Measurements from ENCODE around the gene PPP2R2D. TPM values are rescaled to one million over a fixed set of nuclear protein-coding genes. Genes with fewer than 3 reads are reported as not detected.

PPP2R2D gene
- polyA plus RNA-seq, 1 of the 3 experiments (the other 2 are of a cell fraction): 25.1 TPM

DNA sequence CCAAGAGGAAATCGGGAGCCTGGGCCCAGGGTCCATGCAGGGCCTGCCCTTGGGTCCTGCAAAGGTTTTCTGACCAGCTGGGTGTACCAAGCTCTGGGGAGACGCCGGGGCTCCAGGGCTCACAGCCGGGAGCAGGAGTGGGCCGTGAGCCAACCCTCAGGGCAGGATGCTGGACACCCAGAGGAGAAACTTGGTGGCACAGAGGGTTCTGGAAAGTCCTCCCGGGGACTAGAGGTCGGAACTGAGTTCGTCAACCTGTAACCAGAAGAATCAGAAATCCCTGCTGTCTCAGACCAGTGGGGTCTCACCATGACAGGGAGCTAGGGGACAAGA is 29.2 kb upstream of the PPP2R2D start:
- ChIA-PET CTCF (interaction anchor here (1.1 to 1.6 kb wide), 2 partner anchors 152 to 559 kb away, joined by 3 to 6 read pairs; partner anchors contain the start of gene TCERG1L), POLR2A (no interaction called here)
- WGBS (ENCODE audit: low lambda C conversion rate): 40% methylated on average over 8 of the region's 8 CpGs
- no peak overlapping the region for H3K27ac ChIP-seq (ENCODE audit: low read depth in 2 of 2, low read length in 1 of 2)
- H3K9ac ChIP-seq: no peak overlapping the region
- DNase-seq: no peak
- no peak overlapping the region for H2AFZ ChIP-seq (ENCODE audit: low read depth)
- H3K4me1 ChIP-seq (ENCODE audit: control insufficient read depth in 1 of 2, insufficient read depth in 2 of 2, low read depth in 1 of 2, low read length in 1 of 2): no peaks in the 10 kb centered on the region; a peak in 1 of 4 replicates
- H3K36me3 ChIP-seq (replicated peaks in 1 of 2; ENCODE audit: control insufficient read depth in 1 of 2, insufficient read depth in 2 of 2, low read length in 1 of 2): no peaks in the 10 kb centered on the region
- no peaks in the 10 kb centered on the region for H4K20me1 ChIP-seq (ENCODE audit: insufficient read depth)
- no peak overlapping the region for H3K4me2 ChIP-seq
- no peak overlapping the region for H3K4me3 ChIP-seq (ENCODE audit: low read depth in 2 of 2, low read length in 1 of 2)
- no peaks in the 10 kb centered on the region for H3K9me2 ChIP-seq
- H3F3A ChIP-seq (replicated peaks; ENCODE audit: insufficient read depth): no peaks in the 10 kb centered on the region
- no peaks in the 10 kb centered on the region for H3K9me3 ChIP-seq
- TF ChIP-seq, protein P1, sequence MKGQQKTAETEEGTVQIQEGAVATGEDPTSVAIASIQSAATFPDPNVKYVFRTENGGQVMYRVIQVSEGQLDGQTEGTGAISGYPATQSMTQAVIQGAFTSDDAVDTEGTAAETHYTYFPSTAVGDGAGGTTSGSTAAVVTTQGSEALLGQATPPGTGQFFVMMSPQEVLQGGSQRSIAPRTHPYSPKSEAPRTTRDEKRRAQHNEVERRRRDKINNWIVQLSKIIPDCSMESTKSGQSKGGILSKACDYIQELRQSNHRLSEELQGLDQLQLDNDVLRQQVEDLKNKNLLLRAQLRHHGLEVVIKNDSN (IDR thresholded peaks at IDR 0.05; ENCODE audit: borderline replicate concordance, low read depth): no peak
- TF ChIP-seq, protein P2, sequence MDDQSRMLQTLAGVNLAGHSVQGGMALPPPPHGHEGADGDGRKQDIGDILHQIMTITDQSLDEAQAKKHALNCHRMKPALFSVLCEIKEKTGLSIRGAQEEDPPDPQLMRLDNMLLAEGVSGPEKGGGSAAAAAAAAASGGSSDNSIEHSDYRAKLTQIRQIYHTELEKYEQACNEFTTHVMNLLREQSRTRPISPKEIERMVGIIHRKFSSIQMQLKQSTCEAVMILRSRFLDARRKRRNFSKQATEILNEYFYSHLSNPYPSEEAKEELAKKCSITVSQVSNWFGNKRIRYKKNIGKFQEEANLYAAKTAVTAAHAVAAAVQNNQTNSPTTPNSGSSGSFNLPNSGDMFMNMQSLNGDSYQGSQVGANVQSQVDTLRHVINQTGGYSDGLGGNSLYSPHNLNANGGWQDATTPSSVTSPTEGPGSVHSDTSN (IDR thresholded peaks at IDR 0.05): no peak
- TF ChIP-seq, protein P3, sequence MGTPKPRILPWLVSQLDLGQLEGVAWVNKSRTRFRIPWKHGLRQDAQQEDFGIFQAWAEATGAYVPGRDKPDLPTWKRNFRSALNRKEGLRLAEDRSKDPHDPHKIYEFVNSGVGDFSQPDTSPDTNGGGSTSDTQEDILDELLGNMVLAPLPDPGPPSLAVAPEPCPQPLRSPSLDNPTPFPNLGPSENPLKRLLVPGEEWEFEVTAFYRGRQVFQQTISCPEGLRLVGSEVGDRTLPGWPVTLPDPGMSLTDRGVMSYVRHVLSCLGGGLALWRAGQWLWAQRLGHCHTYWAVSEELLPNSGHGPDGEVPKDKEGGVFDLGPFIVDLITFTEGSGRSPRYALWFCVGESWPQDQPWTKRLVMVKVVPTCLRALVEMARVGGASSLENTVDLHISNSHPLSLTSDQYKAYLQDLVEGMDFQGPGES (IDR thresholded peaks at IDR 0.05; ENCODE audit: low read depth, low read length): no peak
- TF ChIP-seq RCOR1 (IDR thresholded peaks at IDR 0.05; ENCODE audit: low read length) (no peak), SMC3 (IDR thresholded peaks at IDR 0.05; ENCODE audit: low read depth, low read length) (no peak), YY1 (IDR thresholded peaks at IDR 0.05; ENCODE audit: low read depth) (no peak), CHD2 (IDR thresholded peaks at IDR 0.05; ENCODE audit: low read length, partially characterized antibody) (no peak), FOXM1 (IDR thresholded peaks at IDR 0.05; ENCODE audit: low read depth) (no peak)
- TF ChIP-seq, protein P4, sequence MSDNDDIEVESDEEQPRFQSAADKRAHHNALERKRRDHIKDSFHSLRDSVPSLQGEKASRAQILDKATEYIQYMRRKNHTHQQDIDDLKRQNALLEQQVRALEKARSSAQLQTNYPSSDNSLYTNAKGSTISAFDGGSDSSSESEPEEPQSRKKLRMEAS (IDR thresholded peaks at IDR 0.05; ENCODE audit: low read depth): no peak
- no peaks in the 10 kb centered on the region for H3K79me2 ChIP-seq (ENCODE audit: insufficient read depth)
- no peaks in the 10 kb centered on the region for H3K27me3 ChIP-seq (ENCODE audit: insufficient read depth)

DNA sequence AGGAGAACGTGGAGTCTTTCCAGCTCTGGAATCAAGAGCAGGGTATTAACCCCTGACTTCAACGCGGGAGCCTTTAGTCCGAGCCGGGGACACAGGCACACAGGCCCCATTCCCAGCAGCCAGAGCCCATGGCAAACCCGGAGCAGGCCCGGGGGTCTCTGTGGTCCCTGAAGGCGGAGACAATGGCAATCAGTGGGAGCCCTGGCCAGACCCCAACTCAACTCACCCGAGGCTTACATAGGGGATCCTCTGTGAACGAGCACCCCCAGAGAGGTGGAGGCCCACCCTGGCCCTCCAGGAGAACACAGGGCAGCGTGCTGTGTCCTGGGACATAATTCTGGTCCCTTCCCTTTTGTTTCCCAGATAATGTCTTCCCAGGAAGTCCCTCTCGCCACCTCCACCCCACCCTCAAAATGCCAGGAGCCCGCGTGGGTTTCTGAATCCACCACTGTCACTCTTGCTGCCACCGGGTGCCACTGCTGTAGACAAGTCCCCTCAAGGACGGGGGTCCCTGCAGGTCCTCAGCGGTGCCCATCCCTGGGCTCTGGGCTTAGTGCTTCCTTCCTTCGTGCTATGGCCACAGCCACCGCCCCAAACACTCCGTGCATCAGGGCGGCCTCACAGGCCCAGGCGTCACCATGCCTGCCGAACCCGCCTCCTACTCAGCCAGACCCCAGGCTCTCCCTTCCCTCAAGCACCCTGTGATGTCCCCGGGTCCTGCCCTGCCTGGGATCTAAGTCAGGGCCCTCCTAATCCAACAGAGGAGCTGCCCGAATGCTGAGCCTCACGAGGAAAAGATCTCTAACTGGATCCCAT is 28.6 kb upstream of the PPP2R2D start:
- Histone ChIP-seq H3K27ac (ENCODE audit: low read depth in 2 of 2, low read length in 1 of 2) (no peak overlapping the region), H2AFZ (ENCODE audit: low read depth) (no peak overlapping the region), H3K4me1 (ENCODE audit: control insufficient read depth in 1 of 2, insufficient read depth in 2 of 2, low read depth in 1 of 2, low read length in 1 of 2) (no peaks in the 10 kb centered on the region; a peak in 1 of 4 replicates), H3K4me3 (ENCODE audit: low read depth in 2 of 2, low read length in 1 of 2) (no peak overlapping the region), H4K20me1 (ENCODE audit: insufficient read depth) (no peaks in the 10 kb centered on the region), H3K9ac (no peak overlapping the region), H3K4me2 (no peak overlapping the region), H3F3A (replicated peaks; ENCODE audit: insufficient read depth) (no peaks in the 10 kb centered on the region), H3K9me2 (no peaks in the 10 kb centered on the region), H3K79me2 (ENCODE audit: insufficient read depth) (no peaks in the 10 kb centered on the region), H3K36me3 (replicated peaks in 1 of 2; ENCODE audit: control insufficient read depth in 1 of 2, insufficient read depth in 2 of 2, low read length in 1 of 2) (no peaks in the 10 kb centered on the region), H3K27me3 (ENCODE audit: insufficient read depth) (no peaks in the 10 kb centered on the region), H3K9me3 (no peaks in the 10 kb centered on the region)
- DNase-seq: no peak
- CTCF ChIA-PET: interaction anchor here (0.8 to 4.1 kb wide), 7 partner anchors 85 to 560 kb away, joined by 3 to 43 read pairs (median 4); partner anchors contain the start of gene TCERG1L
- WGBS (ENCODE audit: low lambda C conversion rate): 66% methylated on average over 11 of the region's 27 CpGs
- POLR2A ChIA-PET: no interaction called here
- TF ChIP-seq, protein P5, sequence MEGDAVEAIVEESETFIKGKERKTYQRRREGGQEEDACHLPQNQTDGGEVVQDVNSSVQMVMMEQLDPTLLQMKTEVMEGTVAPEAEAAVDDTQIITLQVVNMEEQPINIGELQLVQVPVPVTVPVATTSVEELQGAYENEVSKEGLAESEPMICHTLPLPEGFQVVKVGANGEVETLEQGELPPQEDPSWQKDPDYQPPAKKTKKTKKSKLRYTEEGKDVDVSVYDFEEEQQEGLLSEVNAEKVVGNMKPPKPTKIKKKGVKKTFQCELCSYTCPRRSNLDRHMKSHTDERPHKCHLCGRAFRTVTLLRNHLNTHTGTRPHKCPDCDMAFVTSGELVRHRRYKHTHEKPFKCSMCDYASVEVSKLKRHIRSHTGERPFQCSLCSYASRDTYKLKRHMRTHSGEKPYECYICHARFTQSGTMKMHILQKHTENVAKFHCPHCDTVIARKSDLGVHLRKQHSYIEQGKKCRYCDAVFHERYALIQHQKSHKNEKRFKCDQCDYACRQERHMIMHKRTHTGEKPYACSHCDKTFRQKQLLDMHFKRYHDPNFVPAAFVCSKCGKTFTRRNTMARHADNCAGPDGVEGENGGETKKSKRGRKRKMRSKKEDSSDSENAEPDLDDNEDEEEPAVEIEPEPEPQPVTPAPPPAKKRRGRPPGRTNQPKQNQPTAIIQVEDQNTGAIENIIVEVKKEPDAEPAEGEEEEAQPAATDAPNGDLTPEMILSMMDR (IDR thresholded peaks at IDR 0.05): no peak
- TF ChIP-seq FOSL2 (IDR thresholded peaks at IDR 0.05; ENCODE audit: borderline replicate concordance, low read depth) (no peak), JUND (IDR thresholded peaks at IDR 0.05) (no peak), YY1 (IDR thresholded peaks at IDR 0.05; ENCODE audit: low read depth) (no peak), TEAD4 (IDR thresholded peaks at IDR 0.05; ENCODE audit: borderline replicate concordance, insufficient read depth) (no peak), MEF2A (IDR thresholded peaks at IDR 0.05; ENCODE audit: borderline replicate concordance, low read depth) (no peak), SMC3 (IDR thresholded peaks at IDR 0.05; ENCODE audit: low read depth, low read length) (no peak), EP300 (IDR thresholded peaks at IDR 0.05; ENCODE audit: borderline replicate concordance in 1 of 2, low read depth in 1 of 2, low read length in 1 of 2) (no peak)
- TF ChIP-seq, protein P2 (IDR thresholded peaks at IDR 0.05): no peak
- TF ChIP-seq, protein P6, sequence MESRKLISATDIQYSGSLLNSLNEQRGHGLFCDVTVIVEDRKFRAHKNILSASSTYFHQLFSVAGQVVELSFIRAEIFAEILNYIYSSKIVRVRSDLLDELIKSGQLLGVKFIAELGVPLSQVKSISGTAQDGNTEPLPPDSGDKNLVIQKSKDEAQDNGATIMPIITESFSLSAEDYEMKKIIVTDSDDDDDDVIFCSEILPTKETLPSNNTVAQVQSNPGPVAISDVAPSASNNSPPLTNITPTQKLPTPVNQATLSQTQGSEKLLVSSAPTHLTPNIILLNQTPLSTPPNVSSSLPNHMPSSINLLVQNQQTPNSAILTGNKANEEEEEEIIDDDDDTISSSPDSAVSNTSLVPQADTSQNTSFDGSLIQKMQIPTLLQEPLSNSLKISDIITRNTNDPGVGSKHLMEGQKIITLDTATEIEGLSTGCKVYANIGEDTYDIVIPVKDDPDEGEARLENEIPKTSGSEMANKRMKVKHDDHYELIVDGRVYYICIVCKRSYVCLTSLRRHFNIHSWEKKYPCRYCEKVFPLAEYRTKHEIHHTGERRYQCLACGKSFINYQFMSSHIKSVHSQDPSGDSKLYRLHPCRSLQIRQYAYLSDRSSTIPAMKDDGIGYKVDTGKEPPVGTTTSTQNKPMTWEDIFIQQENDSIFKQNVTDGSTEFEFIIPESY (IDR thresholded peaks at IDR 0.05; ENCODE audit: borderline replicate concordance, low read depth): no peak
- TF ChIP-seq, protein P4 (IDR thresholded peaks at IDR 0.05; ENCODE audit: low read depth): no peak

Data from SK-N-SH (cell line).